ENCODE data around the gene TBC1D14.

The TBC1D14 gene

DNA sequence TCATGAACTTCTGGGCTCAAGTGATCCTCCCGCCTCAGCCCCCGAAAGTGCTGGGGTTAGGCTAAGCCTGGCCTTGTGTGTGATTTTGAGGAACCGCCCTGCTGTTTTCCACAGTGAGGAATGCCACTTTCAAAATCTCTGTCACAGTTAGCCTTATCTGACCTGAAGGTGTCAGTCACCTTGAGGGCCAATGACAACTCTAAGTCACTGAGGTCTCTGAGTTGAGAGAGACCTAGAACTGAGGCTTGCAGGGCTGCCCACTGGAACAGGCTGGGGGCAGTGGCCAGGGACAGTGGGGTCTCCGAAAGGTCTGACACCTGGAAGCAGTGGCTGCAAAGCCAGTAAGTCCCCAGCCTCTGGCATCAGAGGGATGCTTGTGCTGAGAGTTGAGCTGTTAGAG, 139.7 kb downstream of the TBC1D14 start:
- DNase-seq, result no peak

DNA sequence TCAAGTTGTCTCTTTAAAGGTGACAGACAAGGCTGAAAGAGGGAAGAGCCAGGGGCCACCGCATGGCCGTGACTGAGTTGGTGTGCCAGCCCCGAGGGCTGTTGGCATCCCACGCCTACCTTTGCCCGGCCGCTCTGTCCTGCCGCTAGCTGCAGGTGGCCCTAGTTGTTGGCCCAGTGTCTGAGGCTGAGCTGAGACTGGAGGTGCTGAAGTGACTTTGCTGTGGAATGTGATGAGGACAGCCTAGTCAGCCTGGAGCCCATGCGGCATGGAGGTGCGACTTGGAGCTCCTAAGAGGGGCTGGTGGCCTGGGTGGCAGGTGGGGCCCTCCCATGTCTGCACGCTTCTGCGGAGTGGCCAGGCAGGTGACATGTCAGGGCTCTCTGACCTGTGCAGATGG, 140.1 kb downstream of the TBC1D14 start:
- no peak for DNase-seq

DNA sequence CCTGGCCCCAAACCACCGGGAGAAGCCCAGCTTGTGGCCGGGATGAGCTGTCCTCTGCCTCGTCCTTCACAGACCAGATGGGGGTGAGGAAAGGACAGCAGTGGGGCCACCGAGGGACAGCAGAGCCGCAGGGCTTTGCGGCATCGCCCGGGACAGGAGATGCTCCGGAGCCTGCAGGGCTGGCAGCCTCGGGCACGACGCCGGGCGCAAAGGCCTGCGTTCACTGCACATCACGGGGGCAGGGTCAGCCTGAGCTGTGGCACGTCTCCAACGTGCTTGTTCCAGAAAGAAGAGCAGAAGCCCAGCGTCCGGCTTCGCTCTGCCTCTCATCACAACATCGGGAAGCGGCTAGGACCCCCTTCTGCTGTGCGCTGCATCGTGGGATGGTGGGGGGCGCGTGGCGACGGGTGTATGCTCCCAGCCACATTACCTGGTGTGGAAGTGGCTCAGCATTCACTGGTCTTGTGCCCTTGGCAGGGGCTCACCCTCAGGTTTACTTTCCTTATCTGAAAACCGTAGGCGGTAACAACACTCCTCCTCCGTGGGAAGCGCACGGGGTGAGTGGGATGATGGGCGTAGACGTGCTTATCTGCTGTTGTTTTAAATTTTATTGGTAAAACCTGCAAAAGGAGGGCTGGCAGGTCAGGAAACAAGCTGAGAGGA, 141.0 kb downstream of the TBC1D14 start:
- no peak for DNase-seq

DNA sequence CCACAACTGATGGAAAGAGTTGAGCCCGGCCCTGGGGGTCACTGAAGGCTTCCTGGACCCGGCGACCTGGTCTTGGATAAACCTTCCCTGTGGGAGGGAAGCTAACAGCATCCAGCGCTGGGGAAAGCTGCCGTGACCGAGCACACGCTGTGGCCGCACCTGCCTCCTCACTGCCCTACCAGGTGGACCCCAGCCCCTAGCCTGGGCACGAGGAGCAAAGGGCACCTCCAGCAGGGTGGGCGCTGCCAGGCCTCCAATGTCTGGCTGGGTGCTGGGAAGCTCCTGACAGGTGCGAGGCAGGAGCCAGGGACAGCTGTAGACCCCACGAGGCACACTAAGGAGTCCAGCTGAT, 141.5 kb downstream of the TBC1D14 start:
- no peak for DNase-seq

DNA sequence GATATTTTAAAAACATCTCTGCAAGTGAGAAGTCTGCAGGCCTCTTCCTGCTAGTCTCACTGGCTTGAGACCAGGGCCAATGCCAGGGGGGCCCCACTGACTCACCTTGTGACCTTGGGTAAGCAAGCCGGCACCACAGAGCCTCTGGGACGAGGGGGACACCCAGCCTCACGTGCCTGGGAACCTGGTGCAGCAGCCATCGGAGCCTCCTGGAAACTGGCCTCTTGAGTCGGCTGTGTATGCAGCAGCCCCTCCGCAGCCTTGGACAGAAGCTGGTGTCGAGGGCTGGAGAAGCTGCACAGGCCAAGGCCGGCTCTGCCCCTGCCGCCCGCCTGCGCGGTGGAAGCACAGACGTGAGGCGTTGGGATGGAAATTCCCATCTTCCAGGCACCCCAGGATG, 142.3 kb downstream of the TBC1D14 start:
- no peak for DNase-seq

DNA sequence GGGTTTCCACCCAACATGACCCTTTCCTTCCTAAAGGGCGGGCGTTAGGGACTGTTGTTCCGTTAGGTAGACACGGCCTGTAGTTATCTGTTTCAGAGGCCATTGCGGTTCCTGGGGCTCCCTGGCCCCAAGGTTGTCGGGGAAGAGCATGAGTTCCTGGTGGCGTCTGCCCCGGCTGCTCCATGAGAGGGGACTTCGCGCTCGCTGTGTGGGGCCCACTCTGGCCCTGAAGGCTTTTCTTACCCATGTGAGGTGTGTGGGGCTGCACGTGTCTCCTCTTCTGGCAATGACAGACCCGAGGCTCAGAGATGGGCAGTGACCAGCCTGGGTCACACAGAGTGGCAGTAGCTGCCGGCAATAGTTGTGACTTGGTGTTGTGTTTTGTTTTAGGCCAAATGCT, 142.7 kb downstream of the TBC1D14 start:
- no peak for DNase-seq

DNA sequence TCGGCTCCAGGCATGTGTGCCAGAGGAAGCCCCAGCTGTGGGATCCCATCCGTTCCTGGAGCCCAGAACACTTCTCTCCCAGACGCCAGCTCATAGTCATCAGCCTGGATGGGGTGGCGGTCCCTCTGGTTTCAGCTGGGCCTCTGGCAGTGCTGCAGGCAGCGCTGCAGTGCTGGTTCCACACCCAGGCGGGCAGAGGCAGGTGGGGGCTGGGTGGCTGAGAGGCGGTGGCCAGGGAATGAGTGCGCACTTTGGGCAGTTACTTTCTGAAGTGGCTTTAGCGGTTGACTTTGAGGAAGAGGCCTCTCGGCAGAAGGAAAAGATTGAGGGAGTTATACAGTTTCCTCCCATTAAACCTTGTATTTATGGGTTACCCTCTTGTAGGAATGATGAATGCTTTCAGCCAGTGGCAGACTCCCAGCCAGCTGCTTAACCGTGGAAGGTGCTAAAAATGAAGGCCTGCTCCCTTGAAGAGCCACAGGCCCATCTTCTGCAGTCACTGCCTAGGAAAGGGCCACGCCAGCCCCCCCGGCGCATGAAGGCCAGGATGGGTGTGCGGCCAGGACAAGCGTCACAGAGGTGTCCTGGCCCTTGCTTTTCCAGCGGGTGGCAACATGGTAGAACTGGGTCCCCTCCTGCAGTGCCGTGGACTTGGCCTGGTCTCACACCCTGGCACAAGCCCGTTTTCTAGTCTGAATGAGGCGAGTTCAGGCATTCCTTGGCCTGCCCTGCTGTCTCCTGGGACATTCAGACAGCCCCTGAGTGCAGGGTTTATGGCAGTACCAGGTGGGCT, 143.5 kb downstream of the TBC1D14 start:
- DNase-seq, result no peak

DNA sequence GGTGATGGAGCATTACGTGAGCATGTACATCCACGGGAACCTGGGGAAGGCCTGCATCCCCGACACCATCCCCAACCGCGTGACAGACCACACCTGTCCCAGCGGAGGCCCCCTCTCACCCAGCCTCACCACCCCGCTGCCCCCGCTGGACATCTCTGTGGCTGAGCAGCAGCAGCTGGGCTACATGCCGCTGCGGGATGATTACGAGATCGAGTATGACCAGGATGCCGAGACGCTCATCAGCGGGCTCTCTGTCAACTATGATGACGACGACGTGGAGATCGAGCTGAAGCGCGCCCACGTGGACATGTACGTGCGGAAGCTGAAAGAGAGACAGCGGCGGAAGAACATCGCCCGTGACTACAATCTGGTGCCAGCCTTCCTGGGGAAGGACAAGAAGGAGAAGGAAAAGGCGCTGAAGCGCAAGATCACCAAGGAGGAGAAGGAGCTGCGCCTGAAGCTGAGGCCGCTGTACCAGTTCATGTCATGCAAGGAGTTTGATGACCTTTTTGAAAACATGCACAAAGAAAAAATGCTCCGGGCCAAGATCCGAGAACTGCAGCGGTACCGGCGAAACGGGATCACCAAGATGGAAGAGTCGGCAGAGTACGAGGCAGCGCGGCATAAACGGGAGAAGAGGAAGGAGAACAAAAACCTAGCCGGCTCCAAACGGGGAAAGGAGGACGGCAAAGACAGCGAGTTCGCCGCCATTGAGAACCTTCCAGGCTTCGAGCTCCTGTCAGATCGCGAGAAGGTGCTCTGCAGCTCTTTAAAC, 144.7 kb downstream of the TBC1D14 start:
- DNase-seq, result no peak

DNA sequence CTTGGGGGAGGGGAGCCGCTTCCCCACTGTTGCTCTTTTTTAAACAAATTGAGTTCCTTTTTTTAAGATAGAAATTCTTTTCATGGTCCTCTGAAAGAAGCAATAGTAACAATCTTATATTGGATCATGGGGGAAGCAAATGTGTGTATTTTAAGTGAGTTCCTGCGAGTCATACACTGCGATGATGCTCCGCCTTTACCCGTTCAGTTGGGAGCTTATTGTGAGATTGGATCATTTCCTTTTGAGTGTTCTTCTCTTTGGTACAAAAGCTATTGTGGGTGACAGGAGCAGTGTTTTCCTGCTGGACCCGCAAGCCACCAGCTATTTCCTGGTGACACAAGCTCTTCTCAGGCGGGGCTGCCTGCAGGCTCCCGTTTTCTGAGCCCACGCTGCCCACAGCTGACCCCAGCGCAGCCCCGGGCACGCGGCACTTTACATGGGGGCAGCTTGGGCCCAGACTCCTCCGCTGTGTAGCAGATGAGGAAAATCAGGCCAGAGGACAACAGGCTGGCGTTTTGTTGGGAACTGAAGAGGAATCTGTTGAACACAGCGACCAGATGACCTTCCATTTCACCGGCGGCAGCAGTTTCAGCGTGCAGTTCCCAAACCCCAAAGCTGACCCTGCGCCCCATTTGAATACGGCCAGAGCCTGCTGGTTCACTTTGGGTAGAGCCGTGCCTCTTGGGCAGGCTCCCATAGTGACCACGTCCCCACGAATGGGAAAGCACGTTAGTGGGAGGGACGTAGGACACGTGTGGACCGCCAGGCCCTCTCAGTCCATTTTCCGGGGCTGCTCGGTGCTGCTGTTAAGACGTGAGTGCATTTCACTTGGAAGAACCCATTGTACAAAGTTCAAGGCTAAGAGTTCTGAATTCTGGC, 145.7 kb downstream of the TBC1D14 start:
- DNase-seq, result no peak

DNA sequence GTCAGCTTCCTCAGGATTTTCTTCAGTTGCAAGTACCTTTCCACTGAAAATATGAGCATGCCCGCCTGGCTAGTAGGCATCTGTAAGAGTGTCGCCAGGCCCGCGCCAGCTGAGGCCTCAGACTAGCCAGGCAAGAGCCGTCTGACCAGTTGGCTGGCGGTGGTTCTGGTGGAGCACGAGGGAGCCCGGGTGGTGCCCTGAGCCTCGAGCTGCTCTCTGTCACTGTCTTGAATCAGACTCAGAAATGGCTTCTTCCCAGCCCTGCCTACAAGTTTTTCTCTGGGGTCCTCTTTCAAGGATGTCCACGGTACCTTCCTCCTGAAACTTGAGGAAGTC, 146.3 kb downstream of the TBC1D14 start:
- no peak for DNase-seq

DNA sequence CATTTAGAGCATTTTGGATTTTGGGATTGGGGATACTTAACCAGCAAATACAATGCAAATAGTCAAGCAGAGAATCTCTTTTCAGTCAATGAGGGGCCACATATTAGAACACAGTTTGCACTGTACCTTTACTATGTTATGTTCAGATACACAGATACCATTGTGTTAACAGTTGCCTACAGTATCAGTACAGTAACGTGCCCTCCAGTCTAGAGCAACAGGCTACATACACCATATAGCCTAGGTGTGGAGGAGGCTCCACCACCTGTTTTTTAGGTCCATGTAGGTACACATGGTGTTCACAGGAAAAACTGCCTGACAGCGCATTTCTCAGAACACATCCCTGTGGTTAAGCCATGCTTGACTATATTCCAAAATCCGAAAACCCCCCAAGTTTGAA, 149.2 kb downstream of the TBC1D14 start:
- DNase-seq, result no peak

DNA sequence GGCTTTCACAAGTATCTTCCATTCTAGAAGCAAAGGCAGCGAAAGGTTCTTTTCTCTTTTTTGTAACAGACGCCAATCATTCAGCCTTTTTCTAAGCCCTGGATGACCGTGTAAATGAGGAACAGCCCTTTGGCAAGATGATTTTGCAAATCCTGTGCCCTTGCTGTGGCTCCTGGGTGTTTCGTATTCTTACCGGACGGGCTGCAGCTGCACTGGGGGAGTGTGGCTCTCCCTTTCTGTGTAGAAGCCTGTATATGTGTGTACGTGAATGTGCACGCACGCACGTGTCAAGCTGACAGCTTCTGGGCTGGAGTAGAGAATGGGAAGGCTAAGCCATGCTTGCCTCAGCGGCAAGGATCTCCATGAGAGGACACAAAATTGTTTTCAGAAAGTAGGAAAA, 150.0 kb downstream of the TBC1D14 start:
- no peak for DNase-seq

DNA sequence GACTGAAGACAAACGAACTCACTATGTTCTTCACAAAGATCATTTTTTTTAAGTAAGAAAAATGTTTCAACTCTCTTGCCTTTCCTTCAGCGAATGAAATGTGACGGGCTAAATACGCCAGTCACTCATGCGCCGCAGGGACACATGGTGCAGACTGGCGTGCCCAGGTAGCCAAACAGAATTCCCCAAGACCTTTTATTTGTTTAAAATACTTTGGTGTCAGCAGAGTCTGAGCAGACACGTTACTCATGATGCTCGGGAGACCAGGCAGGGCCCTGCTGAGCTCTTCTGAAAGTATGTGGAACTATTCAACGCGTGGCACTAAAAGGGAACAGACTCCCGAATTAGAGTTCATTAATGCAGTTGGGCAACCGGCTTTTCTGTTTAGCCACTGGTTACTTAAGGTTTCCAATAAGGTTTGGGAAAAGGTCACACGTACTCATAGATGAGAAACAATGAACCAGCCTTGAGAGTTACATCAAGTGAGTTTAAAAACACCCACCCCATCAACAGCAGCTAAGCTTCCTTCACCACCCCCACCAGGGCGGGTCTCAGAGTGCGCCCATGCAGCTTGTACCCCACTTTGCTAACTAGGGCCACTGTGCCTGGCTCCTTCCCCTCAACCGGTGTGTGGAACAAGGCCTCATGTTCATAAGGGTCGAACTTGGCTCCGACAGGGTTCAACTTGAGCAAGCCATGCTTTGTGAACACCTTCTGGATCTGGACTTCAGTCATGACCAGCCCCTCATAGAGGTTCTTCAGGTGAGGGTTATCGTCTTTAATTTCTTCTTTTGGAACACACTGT, 150.9 kb downstream of the TBC1D14 start:
- no peak for DNase-seq

DNA sequence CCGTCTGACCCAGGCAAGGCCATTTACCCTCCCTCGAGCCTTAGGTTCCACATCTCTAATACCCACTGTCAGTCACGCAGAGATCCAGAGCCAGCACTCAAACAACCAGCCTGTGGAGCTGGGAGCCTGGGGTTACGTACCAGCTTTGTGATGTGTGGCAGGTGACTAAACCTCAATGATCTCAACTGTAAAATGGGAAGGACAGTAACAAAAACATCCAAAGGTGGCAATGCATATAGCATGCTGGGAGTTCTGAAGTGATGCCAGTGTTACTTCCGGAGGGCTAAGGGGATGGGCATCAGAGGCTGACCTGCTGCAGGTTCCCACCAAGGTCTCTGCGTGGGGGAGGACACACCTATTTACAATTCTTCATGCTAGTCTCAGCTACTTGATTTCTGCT, 152.2 kb downstream of the TBC1D14 start:
- DNase-seq, result no peak

DNA sequence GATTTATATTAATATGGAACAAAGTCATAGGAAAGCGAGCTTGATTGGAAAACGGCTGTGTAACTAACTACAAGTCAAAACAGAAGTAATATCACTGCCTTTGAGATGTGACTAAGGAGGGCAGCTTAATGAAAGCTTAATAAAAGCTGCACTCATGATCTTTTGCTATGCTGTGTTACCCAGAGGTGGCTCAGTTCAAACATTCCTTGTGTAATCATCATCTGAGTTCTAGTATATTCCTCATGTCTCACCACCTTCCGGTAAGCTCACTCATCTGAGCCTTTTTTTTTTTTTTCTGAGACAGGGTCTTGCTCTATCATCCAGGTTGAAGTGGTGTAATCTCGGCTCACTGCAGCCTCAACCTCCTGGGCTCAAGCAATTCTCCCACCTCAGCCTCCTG, 153.2 kb downstream of the TBC1D14 start:
- DNase-seq, result no peak

DNA sequence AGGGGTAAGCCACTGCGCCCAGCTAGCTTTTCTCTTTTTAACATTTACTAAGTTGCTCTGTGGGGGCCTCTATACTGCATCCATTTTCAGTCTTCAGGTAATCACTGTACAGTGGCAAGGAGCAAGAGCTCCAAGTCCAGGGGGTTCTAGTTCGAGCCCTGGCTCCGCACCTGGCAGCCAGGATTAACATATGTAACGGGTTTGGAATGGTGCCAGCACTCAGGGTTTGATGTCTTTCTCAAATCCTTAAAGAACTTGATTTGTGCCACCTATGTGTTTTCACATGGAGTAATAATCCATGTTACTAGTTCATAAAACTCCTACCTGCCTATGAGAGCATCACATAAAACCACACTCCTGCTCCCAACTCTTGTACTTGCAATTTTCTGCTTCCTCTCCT, 153.7 kb downstream of the TBC1D14 start:
- no peak for DNase-seq

DNA sequence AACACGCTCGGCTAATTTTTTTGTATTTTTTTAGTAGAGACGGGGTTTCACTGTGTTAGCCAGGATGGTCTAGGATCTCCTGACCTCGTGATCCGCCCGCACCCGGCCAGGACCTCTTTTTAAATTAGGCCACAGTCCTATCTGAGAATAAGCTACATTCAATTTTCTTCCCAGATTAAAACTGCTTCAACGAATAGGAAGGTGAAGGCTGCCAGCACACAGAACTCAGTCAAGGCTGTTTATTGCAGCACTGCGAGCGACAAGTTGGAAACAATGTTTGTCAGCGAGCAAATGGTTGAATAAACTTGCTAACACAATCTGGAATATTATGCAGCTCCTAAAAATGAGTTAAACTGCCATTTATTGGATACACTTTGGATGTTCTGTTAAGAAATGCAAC, 156.4 kb downstream of the TBC1D14 start:
- no peak for DNase-seq

DNA sequence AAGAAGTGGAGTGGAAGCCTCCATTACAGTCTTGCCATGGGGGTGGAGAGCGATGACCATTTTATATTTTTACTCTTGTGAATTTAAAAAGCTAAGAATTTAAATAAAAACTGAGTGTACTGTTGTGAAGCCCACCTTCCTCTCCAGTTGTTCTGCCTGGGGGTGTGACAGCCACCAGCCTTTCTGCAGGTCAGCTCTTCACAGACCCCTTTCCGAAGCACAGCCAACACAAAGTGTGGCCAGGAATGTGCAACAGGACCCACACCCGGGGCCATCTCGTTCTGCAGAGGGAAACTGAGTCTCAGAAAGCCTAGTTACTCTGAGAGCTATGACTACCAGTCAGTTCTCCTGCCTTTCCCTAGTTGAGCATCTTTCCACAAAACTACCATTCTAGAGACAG, 156.9 kb downstream of the TBC1D14 start:
- DNase-seq, result no peak

DNA sequence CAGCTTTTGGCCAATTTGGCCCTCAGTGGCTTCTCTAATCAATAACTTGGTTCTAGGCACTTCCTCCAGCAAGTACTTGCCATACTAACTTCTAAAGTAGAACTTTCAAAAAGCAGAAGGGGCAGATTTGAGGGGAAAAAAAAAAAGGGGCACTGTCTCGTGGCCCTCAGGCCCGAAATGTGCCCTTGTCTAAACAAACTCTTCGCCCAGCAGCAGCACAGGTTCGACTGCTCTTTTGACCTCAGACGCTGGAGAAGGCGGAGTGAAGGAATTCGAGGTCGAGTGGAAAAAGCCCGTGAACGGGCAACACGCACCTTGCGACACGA, 157.5 kb downstream of the TBC1D14 start:
- DNase-seq, result no peak

DNA sequence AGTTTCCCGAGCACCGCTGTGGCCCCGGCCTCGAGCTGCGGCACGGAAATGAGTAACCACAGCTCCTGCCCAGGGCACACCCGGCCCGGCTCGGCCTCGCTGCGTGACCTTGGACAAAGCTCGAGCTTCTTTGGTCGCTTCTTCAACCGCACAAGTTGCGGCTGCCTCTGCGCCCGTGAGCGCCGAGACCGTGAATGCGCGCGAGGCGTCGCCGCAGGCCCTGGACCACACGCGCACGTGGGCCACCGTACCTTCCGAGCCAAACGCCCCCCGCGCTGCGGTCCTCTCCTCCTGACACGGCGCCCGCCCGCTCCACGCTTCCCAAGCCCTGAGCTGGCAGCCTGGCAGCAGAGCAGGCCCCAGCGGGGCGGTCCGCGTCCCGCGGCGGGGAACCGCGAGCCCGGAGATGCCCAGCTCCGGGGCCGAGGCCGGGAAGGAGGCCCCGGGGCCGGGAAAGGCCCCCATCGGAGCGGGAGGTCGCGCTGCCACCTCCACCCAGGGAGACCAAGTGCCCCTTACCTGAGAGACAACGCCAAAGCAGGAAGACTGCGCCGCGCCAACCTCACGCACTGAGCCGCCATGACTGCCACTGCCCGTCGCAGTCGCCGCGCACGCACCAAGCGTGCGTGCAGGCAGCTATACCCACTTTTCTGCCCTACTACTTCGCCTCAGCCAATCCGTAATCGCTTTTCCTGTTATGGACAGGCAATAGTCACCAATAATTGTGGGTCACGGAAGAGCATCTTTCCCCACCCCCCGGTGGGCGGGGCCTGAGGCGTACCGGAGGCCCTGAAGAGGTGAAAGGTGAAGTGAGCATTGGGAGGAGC, 158.0 kb downstream of the TBC1D14 start, which contains the start of gene GRPEL1:
TSS of gene GRPEL1 (minus strand) at position 613 of the 827 bp plus-strand sequence. CDS start at position 581, 32 bp downstream.
- DNase-seq, result peak; percentile 79

DNA sequence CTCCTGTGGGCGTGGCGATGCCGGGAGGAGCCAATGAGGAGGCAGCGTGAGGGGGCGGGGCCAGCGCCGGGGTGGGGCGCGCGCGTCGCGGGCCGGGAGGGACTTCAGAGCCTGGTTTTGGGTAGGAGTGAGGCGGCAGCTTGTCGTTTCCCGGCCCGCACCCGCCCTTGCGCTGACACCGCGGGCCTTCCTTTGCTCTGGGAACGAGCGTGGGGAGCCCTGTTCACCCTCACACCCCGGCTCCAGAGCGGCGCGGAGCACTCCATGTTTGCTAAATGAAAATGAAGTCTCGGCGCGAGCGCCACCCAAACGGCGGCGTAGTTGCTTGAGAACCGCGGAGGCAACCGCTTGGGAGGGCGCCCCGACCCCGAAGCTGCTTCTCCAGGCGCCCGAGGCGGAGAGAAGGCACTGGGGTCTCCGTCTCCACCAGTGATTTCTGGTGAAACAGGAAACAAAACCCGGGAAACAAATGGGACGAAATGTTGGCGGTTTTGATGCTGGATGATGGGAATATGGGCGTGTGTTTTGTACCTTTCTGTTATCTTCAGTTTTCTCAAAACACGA, 158.7 kb downstream of the TBC1D14 start:
- DNase-seq, result peak; percentile 100

Data from activated CD8-positive, alpha-beta memory T cell treated with anti-CD3 and anti-CD28 coated beads for 24 hours (primary cell).